Cardiac fibroblast (primary cell): Measurements from ENCODE around the gene HSPBP1.

Experiments used
- DNase-seq, 2 donors: peaks; one replicate each; pipeline versions ENCODE4 v3.0.0 to v3.0.0-alpha.2; 2010; ENCODE audit warnings: low read depth in 2 of 2
- H3K4me3 ChIP-seq, 2 donors: replicated peaks in 1 of 2; 1 replicate in 1 of 2; 2 replicates in 1 of 2; pipeline ENCODE4 v1.5.1; 2011; ENCODE audit warnings: low read depth in 2 of 2, low read length in 2 of 2, mild to moderate bottlenecking in 2 of 2, moderate library complexity in 1 of 2
- TF ChIP-seq, protein P1 (sequence below): IDR thresholded peaks from one replicate; pipeline ENCODE4 v1.5.1; 2011; ENCODE audit warnings: low read depth, mild to moderate bottlenecking, low read length, inconsistent platforms

HSPBP1 gene

DNA sequence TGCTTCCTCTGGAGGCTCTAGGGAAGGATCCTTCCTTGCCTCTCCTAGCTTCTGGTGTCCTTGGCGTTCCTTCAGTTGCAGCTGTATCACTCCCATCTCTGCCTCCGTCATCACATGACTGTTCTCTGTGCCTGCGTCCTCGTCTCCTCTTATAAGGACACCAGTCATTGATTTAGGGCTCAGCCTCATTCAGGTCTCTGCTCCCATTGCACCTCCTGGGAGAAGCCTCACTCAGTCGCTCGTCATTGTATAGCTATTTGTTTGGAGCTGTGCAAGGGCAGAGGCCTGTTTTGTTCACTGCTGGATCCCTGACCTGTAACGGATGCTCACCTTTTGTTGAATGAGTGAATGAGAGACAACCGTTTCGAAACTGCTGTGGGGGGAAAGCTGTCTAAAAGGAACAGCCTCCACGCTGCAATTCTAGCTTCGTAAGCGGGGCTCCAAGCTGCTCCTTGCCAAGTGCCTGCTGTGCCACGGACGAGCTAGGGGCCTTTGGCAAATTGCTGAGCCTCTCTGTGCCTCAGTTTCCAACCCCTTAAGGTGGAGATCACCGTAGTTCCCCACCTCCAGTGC is 21.1 kb upstream of the HSPBP1 start:
- no peak overlapping the region for H3K4me3 ChIP-seq

GRCh38 chr19:55299991-55300390 is 20.1 kb upstream of the HSPBP1 start:
- no peak for DNase-seq
- TF ChIP-seq, protein P1, sequence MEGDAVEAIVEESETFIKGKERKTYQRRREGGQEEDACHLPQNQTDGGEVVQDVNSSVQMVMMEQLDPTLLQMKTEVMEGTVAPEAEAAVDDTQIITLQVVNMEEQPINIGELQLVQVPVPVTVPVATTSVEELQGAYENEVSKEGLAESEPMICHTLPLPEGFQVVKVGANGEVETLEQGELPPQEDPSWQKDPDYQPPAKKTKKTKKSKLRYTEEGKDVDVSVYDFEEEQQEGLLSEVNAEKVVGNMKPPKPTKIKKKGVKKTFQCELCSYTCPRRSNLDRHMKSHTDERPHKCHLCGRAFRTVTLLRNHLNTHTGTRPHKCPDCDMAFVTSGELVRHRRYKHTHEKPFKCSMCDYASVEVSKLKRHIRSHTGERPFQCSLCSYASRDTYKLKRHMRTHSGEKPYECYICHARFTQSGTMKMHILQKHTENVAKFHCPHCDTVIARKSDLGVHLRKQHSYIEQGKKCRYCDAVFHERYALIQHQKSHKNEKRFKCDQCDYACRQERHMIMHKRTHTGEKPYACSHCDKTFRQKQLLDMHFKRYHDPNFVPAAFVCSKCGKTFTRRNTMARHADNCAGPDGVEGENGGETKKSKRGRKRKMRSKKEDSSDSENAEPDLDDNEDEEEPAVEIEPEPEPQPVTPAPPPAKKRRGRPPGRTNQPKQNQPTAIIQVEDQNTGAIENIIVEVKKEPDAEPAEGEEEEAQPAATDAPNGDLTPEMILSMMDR, result no peak
- H3K4me3 ChIP-seq, result no peak overlapping the region

More for the DNA sequence above, 21.1 kb upstream of the HSPBP1 start:
- no peak for DNase-seq
- TF ChIP-seq, protein P1, result no peak

GRCh38 chr19:55297267-55297666 is 17.4 kb upstream of the HSPBP1 start:
- H3K4me3 ChIP-seq, result no peak overlapping the region

GRCh38 chr19:55289117-55289796 is 9.3 kb upstream of the HSPBP1 start:
- TF ChIP-seq, protein P1, result no peak
- no peak overlapping the region for H3K4me3 ChIP-seq
- peak in 1 of 2 donors; percentile 13 for DNase-seq

More at GRCh38 chr19:55297267-55297666, 17.4 kb upstream of the HSPBP1 start:
- no peak for DNase-seq
- TF ChIP-seq, protein P1, result no peak

DNA sequence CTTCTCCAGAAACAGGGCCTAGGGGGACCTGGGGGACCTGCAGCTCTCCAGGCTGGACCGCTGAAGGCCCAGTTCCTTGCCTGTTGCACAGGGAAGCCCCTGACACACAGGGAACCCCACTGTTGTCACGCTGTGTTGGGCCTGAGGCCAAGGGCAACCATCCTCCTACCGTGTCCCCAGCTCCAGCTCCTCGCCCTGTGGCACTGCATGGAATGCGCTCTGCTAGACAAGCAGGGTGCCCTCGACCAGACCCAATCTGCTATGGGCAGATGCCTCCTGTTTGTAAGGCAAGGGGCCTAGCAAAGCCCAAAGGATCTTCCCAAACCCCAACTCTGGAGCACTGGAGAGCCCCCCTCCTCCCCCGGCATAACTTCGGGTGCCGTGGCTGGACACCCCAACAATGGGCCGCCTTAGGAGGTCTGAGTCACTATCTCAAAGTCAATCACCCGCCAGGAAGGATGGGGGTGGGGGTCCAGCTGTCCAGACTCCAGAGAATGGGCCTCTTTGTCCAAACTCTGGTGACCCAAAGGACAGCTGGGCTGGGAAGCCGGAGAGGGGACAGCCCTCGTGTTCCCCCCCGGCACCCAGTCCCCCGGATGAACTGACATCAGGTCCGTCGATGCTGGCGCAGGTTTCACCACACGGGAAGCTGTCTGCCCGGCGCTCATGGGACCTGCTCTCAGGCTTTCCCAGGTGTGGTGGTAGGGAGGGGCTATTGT is 7.6 kb upstream of the HSPBP1 start:
- TF ChIP-seq, protein P1, result no peak

GRCh38 chr19:55285229-55285890 is 5.5 kb upstream of the HSPBP1 start:
- TF ChIP-seq, protein P1, result no peak
- peak overlapping the region; percentile 2 to 3 for H3K4me3 ChIP-seq
- peak in 1 of 2 donors; percentile 7 for DNase-seq

More for the DNA sequence above, 7.6 kb upstream of the HSPBP1 start:
- H3K4me3 ChIP-seq, result no peak overlapping the region
- no peak for DNase-seq
